Measurements from ENCODE around the gene TUNAR. TPM values are rescaled to one million over a fixed set of nuclear protein-coding genes. Genes with fewer than 3 reads are reported as not detected.

Gene TUNAR
- total and polyA plus RNA-seq, 4 donors: 0.01 to 0.09 TPM; not detected in 2

DNA sequence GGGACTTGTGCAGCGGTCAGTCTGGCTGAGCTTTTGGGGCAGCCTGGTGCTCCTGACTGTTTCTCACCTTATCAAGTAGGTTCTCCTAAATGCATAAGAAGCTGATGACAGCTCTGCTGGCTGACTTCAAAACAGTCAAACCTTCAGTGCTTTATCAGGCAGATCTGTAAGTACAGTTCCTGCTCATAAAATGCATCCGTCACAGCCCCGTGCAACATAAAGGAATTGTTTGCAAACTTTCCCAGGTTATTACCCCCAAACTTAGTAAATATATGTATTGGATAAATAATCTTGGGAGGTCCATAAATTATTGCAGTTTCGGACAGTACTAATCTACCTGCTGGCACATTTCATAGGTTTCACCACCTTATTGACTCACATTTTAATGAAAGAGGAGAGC lies 10.7 kb downstream of the TUNAR start:
- Histone ChIP-seq H3K36me3 (ENCODE audit: control insufficient read depth in 4 of 4, insufficient read depth in 4 of 4, low read length in 4 of 4) (no peaks in the 10 kb centered on the region), H3K27me3 (ENCODE audit: control insufficient read depth in 3 of 3, insufficient read depth in 3 of 3, low read length in 2 of 3) (peaks cover 0 to 3% (median 0%) of the 10 kb centered on the region in 3 donors), H3K4me1 (ENCODE audit: control insufficient read depth in 5 of 5, insufficient read depth in 5 of 5, low read length in 5 of 5) (no peaks in the 10 kb centered on the region), H3K27ac (ENCODE audit: low read depth in 1 of 2, low read length in 1 of 2) (no peak overlapping the region), H3K9me3 (ENCODE audit: control insufficient read depth in 4 of 4, insufficient read depth in 3 of 4, low read length in 3 of 4) (no peaks in the 10 kb centered on the region), H3K4me3 (no peak overlapping the region), H3K9ac (ENCODE audit: insufficient read depth in 1 of 2, low read length in 2 of 2) (no peak overlapping the region)
- DNase-seq: no peak
- no peak for ATAC-seq (ENCODE audit: insufficient read depth, low FRiP score)
- 80 to 81% methylated on average over 4 of the region's 4 CpGs for WGBS, 2 donors
- TF ChIP-seq, protein P1, sequence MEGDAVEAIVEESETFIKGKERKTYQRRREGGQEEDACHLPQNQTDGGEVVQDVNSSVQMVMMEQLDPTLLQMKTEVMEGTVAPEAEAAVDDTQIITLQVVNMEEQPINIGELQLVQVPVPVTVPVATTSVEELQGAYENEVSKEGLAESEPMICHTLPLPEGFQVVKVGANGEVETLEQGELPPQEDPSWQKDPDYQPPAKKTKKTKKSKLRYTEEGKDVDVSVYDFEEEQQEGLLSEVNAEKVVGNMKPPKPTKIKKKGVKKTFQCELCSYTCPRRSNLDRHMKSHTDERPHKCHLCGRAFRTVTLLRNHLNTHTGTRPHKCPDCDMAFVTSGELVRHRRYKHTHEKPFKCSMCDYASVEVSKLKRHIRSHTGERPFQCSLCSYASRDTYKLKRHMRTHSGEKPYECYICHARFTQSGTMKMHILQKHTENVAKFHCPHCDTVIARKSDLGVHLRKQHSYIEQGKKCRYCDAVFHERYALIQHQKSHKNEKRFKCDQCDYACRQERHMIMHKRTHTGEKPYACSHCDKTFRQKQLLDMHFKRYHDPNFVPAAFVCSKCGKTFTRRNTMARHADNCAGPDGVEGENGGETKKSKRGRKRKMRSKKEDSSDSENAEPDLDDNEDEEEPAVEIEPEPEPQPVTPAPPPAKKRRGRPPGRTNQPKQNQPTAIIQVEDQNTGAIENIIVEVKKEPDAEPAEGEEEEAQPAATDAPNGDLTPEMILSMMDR (IDR thresholded peaks at IDR 0.05; ENCODE audit: control extremely low read depth, extremely low read depth): no peak

DNA sequence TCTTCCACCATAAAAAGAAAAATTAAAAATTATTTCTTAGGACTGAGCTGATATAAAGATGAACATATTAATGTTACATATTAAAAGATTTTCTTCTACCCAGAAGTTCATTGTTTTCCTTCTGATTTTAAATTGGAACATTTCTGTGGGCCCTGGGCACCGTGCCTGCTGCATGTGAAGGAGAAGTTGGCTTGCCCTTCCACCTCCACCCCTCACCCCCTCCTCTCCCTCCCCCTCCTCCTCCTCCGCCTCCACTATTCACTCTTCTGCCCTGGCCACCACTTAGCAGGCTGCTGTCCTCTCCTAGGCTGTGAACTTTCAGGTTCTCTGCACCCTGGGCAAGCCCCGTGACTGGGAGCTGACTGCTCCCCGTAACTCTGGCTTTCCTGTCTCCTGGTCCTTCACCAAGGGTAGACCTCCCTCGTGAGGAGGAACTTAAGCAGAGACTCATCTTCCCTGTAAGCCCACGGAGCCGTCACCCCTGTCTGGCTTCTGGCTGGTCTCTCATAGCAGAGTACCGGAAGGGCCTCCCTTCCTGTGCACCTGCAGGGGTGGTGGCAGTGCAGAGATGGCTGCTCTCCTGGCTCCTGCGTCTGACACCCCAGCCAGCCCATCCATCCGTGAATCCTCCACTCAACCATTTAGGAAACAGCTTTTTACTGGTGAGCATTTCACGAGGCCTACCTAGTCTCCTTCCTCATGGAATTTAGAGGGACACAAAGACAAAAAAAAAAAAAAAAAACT lies 12.8 kb downstream of the TUNAR start:
- no peak overlapping the region for H3K9ac ChIP-seq (ENCODE audit: insufficient read depth in 1 of 2, low read length in 2 of 2)
- DNase-seq: no peak

DNA sequence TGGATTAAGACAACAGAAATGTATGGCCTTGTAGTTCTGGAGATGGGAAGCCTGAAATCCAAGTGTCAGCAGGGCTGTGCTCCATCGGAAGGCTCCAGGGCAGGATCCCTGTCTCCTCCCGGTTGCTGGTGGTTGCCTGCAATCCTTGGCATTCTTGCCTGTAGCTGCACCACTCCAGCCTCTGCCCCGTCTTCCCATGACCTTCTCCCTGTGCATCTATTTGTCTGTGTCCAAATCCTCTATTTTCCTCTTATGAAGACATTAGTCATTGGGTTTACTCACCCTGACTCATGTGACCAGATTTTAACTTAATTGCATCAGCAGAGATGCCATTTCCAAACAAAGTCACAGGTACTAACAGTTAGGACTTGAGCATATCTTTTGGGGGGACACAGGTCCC lies 15.1 kb downstream of the TUNAR start:
- WGBS, 2 donors: 79 to 80% methylated on average over 3 of the region's 3 CpGs
- H3K36me3 ChIP-seq (ENCODE audit: control insufficient read depth in 4 of 4, insufficient read depth in 4 of 4, low read length in 4 of 4): no peaks in the 10 kb centered on the region
- H3K9me3 ChIP-seq (ENCODE audit: control insufficient read depth in 4 of 4, insufficient read depth in 3 of 4, low read length in 3 of 4): peaks cover 0 to 1% (median 0%) of the 10 kb centered on the region in 4 donors
- H3K4me3 ChIP-seq: no peak overlapping the region
- ATAC-seq (ENCODE audit: insufficient read depth, low FRiP score) (no peak), DNase-seq (no peak)
- H3K27me3 ChIP-seq (ENCODE audit: control insufficient read depth in 3 of 3, insufficient read depth in 3 of 3, low read length in 2 of 3): peaks cover 0 to 7% (median 4%) of the 10 kb centered on the region in 3 donors
- TF ChIP-seq, protein P1 (IDR thresholded peaks at IDR 0.05; ENCODE audit: control extremely low read depth, extremely low read depth): no peak
- H3K27ac ChIP-seq (ENCODE audit: low read depth in 1 of 2, low read length in 1 of 2): no peak overlapping the region
- H3K4me1 ChIP-seq (ENCODE audit: control insufficient read depth in 5 of 5, insufficient read depth in 5 of 5, low read length in 5 of 5): no peaks in the 10 kb centered on the region
- no peak overlapping the region for H3K9ac ChIP-seq (ENCODE audit: insufficient read depth in 1 of 2, low read length in 2 of 2)

More for the DNA sequence above, 12.8 kb downstream of the TUNAR start:
- no peaks in the 10 kb centered on the region for H3K36me3 ChIP-seq (ENCODE audit: control insufficient read depth in 4 of 4, insufficient read depth in 4 of 4, low read length in 4 of 4)
- ATAC-seq (ENCODE audit: insufficient read depth, low FRiP score): no peak
- no peaks in the 10 kb centered on the region for H3K4me1 ChIP-seq (ENCODE audit: control insufficient read depth in 5 of 5, insufficient read depth in 5 of 5, low read length in 5 of 5)
- H3K27me3 ChIP-seq (ENCODE audit: control insufficient read depth in 3 of 3, insufficient read depth in 3 of 3, low read length in 2 of 3): peaks cover 0 to 7% (median 4%) of the 10 kb centered on the region in 3 donors
- 63 to 77% methylated on average over 11 of the region's 11 CpGs for WGBS, 2 donors
- H3K4me3 ChIP-seq: no peak overlapping the region
- H3K9me3 ChIP-seq (ENCODE audit: control insufficient read depth in 4 of 4, insufficient read depth in 3 of 4, low read length in 3 of 4): no peaks in the 10 kb centered on the region
- no peak overlapping the region for H3K27ac ChIP-seq (ENCODE audit: low read depth in 1 of 2, low read length in 1 of 2)
- TF ChIP-seq, protein P1 (IDR thresholded peaks at IDR 0.05; ENCODE audit: control extremely low read depth, extremely low read depth): no peak

Data from lung (tissue), 12 donors.